Airway epithelial cell (primary cell): ENCODE data around the gene AKAP13. TPM values are rescaled to one million over a fixed set of nuclear protein-coding genes. Genes with fewer than 3 reads are reported as not detected.

ENCODE experiments used
- total RNA-seq: library from RNA; depleted of rRNA; stranded (reverse); fragments of >200 nt; gene quantifications from 2 replicates; pipeline ENCODE4 v1.2.3, GENCODE V29; 2015

Gene AKAP13
- total RNA-seq: 28.8 and 42.0 TPM in 2 replicates

GRCh38 chr15:85380217-85380811 lies at the start of gene AKAP13:
Gene AKAP13, plus strand, starts transcription at chr15:85380603. Its CDS starts 105,118 bp downstream, at chr15:85485721.

DNA sequence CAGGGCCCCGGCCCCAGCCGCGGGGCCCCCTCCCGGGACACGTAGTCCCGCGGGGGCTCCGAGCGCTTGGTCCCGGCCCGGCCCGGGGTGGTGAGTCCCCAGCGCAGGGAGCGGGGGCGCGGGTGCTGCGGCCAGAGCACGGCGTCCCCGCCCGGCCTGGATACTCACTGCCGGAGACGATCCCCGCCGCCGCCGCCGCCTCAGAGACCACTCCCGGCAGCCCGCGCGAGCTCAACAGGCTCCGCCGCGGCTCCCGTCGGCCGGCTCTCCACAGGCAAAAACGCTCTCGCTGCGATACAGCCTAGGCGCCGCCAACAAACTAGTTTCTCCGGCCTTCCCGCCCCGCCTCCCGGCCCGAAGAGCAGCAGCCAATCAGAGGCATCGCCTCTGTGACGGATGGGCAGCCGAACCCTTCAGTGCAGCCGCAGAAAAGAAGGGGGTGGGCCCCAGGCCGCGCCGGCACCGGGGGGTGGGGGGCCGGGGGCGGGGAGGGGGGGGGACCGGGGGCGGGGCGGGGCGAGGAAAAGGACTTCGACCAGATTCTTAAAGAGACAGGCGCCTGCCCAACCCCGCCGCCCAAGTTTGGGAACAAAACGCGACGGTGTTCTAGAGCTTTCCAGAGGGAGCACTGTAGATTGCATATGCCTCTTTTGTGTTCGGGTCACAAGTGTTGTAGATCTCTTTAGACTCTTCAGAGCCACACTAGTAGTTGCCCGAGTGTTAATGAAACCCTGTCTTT lies 414.4 kb downstream of the AKAP13 start, which contains the start of gene KLHL25:
TSS of gene KLHL25 (minus strand) at position 328 of the 739 bp plus-strand sequence. CDS start 25,115 bp downstream, outside the sequence.

